Amniotic stem cell (primary cell): ENCODE results near the gene PRPH.

ENCODE experiments used
- DNase-seq: peaks from one replicate; lab custom pipeline; 2025; lab: John Stamatoyannopoulos, UW

The PRPH gene

GRCh38 chr12:49346659-49347310 lies 51.8 kb downstream of the PRPH start, which contains the start of gene DNAJC22:
TSS of gene DNAJC22 (plus strand) at chr12:49346888. CDS start at chr12:49348873, 1,985 bp downstream.
- DNase-seq, result no peak

DNA sequence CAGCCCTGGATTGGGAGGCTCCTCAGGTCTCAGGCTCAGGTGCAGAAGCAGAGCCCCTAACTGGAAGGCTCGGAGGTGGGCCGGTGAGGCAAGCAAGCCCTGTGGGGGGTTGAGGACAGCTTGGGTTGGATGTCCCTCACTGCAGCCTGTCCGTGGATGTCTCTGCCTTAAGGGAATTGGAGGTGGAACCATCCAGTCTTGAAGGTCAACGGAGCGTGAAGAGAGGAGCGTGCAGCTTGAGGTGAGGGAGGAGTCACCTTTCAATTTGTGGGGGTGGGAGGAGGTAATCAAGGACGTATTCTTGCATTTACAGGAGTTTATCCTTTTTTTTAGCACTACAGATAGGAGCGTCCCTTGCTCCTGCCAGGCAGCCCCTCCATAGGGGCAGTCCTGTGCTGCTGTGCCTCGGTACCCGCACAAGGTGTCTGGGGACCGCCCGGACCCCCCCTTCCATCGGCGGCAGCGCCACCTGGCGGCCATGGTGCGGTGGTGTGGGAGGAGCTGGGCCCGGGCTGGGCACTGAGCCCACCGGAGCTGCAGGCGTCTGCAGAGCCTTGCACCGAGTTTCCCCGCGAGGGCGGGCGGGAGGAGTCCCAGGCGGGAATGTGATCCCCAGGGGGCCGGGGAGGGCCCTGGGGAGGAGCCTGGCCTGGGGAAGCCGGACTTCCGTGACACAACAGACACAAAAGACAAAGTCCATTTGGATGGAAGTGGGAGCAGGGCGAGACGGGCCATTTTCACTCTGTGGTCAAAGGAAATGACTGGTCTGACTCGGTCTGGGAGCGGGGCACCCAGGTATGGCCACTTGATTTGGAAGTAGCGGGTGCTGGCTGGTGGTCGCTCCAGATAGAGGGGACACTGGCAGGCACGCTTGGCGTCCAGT lies 52.6 kb downstream of the PRPH start:
- no peak for DNase-seq
